ENCODE data around the gene MRPL36.

Gene MRPL36

DNA sequence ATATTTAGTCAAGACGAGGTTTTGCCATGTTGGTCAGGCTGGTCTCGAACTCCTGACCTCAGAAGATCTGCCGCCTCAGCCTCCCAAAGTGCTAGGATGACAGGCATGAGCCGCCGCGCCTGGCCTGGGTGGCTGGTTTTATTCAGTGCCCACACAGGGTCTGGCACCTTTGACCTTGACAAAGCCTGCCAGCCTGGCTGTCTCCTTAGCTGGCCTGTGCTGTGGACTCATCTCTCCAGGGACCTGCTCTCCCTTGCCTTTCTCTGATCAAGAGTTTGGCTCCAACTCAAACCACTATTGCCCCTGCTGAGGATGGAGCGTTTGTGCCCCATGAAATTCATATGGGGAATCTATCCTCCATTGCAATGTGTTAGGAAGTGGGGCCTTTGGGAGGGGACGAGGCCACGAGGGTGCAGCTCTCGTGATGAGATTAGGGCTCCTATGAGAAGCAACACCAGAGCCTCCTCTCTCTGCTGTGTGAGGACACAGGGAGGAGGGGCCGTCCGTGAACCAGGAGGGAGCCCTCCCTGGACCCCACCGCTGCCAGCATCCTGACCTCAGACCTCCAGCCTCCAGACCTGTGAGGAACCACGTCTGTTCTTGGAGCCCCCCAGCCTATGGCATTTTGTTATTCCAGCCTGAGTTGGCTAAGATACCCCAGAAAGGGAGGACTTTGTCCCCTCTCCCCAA is 45.0 kb downstream of the MRPL36 start:
- Histone ChIP-seq H3K9me3 (ENCODE audit: low read length) (no peaks in the 10 kb centered on the region), H3K4me1 (ENCODE audit: insufficient read depth, low read length) (no peaks in the 10 kb centered on the region), H3K9ac (ENCODE audit: low read length) (no peak overlapping the region), H3K4me3 (ENCODE audit: low read depth in 1 of 2, low read length in 2 of 2) (no peak overlapping the region), H3K36me3 (ENCODE audit: insufficient read depth, low read length) (no peaks in the 10 kb centered on the region), H3K27me3 (ENCODE audit: control insufficient read depth in 1 of 2, insufficient read depth in 2 of 2, low read length in 2 of 2) (no peaks in the 10 kb centered on the region), H3K27ac (ENCODE audit: low read depth, low read length) (no peak overlapping the region)

DNA sequence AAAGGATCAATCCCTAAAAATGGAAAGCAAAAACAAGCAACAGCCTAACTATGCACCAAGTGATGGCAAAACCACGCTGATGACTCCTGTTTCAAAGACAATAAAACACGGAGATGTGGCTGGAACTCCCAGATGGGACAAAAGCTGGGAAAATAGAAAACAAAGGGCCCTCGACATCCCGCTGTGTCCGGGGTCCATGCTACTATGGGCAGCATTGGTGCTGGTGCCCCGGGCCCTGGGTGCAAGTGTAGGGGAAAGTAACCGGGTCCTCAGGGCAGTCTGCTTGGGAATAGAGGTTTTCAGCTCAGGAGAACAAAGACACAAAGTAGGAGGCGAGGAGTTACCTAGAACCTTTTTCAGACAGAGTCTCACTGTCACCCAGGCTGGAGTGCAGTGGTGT is 46.1 kb downstream of the MRPL36 start:
- Histone ChIP-seq H3K4me3 (ENCODE audit: low read depth in 1 of 2, low read length in 2 of 2) (no peak overlapping the region), H3K27me3 (ENCODE audit: control insufficient read depth in 1 of 2, insufficient read depth in 2 of 2, low read length in 2 of 2) (no peaks in the 10 kb centered on the region), H3K9me3 (ENCODE audit: low read length) (no peaks in the 10 kb centered on the region), H3K4me1 (ENCODE audit: insufficient read depth, low read length) (no peaks in the 10 kb centered on the region), H3K36me3 (ENCODE audit: insufficient read depth, low read length) (no peaks in the 10 kb centered on the region), H3K27ac (ENCODE audit: low read depth, low read length) (no peak overlapping the region), H3K9ac (ENCODE audit: low read length) (no peak overlapping the region)

DNA sequence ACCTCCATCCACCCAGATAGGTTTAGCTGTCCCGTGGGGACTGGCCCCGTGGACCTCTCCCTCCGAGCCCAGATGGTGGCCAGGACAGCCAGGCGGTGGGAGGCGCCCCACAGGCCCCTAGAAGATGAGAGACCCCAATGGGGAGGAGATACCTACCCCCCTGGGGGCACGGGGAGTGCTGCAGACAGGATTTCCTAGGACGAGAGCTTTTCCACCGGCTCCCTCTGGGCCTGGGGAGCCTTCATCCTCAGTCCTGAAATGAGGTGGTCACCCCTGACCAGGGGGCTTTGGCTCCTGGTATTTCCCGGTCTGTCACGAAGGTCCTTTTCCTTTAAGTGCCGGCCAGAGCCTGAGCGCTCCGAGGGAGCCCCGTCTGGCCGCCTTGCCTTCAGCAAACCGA is 46.8 kb downstream of the MRPL36 start:
- Histone ChIP-seq H3K9ac (ENCODE audit: low read length) (no peak overlapping the region), H3K9me3 (ENCODE audit: low read length) (no peaks in the 10 kb centered on the region), H3K4me3 (ENCODE audit: low read depth in 1 of 2, low read length in 2 of 2) (no peak overlapping the region), H3K36me3 (ENCODE audit: insufficient read depth, low read length) (no peaks in the 10 kb centered on the region), H3K27ac (ENCODE audit: low read depth, low read length) (no peak overlapping the region), H3K27me3 (ENCODE audit: control insufficient read depth in 1 of 2, insufficient read depth in 2 of 2, low read length in 2 of 2) (no peaks in the 10 kb centered on the region), H3K4me1 (ENCODE audit: insufficient read depth, low read length) (no peaks in the 10 kb centered on the region)

DNA sequence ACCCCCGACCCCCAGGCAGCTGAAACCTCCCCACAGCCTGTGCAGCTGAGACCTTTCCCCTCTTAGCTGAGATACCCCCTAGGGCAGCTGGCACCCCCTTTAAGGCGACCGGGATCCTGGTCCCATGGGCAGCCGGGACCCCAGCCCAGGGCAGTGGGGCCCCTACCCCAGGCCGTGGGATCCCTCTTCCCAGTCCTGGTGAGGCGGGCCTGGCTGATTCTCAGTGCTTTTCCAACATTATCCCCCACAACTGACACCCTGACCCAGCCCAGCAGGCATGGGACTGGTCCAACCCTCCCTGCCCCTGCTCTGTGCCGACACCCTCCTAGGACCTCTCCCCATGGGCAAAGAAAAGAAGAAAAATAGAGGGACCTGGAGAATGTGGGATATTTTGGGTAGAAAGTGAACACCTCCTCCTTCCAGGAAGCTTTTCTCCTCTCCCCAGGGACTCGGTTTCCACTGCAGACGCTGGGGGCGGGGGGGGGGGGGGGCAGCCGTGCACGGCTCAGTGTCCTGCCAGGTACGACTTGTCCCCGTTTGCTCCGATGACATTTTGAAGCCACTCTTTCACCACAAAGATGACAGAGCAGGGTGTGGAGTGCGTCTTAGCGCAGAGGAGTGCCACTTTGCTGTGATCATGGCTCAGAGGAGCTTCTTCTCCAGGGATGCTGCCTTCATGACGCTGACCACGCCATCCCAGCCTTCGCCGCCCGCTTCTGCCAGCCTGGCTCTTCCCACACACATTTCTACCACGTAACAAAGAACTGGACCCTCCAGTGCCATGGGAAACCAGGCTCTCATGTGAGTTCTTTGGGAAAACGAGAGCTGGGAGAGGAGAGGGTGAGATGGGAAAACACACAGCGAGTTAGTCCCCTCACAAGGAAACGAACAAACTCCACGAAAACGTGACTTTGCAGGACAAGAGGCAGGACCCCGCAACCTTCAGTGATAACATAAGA is 47.5 kb downstream of the MRPL36 start:
- no peaks in the 10 kb centered on the region for H3K9me3 ChIP-seq (ENCODE audit: low read length)
- no peak overlapping the region for H3K4me3 ChIP-seq (ENCODE audit: low read depth in 1 of 2, low read length in 2 of 2)
- H3K9ac ChIP-seq (ENCODE audit: low read length), result no peak overlapping the region
- H3K27ac ChIP-seq (ENCODE audit: low read depth, low read length), result no peak overlapping the region
- H3K36me3 ChIP-seq (ENCODE audit: insufficient read depth, low read length), result no peaks in the 10 kb centered on the region
- H3K4me1 ChIP-seq (ENCODE audit: insufficient read depth, low read length), result no peaks in the 10 kb centered on the region
- no peaks in the 10 kb centered on the region for H3K27me3 ChIP-seq (ENCODE audit: control insufficient read depth in 1 of 2, insufficient read depth in 2 of 2, low read length in 2 of 2)

DNA sequence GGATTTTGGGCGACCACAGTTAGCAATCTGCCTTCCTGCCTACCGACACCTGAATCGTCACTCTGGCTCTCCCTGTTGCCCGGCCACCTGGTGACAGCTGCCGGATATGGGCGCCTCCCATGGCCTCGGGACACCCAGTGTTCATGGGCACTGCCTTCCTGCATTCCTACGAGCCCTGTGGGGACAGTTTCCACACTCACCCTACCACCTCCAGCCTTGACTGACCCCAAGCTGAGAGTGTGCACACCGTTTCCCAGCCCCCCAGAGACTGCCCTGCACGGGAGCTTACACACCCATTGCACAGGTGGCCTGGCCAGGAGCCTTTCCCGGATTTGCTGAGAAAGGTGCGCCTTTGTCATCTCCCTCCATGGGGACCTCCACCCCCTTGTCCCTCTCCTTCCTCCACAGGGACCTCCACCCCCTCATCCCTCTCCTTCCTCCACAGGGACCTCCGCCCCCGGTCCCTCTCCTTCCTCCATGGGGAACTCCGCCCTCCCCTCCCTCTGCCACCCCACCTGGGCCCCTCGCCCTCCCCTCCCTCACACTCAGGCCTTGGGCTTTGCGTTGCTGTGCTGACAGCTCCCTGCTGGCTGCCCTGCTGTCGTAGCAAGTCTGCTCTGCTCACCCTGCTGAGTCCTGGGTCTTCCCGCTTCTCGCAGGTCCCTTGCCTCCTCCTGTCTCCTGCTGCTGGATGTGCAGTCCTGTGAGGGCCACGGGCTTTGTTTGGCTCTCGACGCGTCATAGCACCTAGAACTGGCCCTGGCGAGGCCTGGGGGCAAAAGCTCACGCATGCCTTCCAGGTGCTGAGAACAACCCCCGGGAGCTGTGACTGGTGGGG is 48.4 kb downstream of the MRPL36 start:
- H3K9me3 ChIP-seq (ENCODE audit: low read length), result no peaks in the 10 kb centered on the region
- no peak overlapping the region for H3K9ac ChIP-seq (ENCODE audit: low read length)
- no peak overlapping the region for H3K27ac ChIP-seq (ENCODE audit: low read depth, low read length)
- H3K4me1 ChIP-seq (ENCODE audit: insufficient read depth, low read length), result no peaks in the 10 kb centered on the region
- H3K36me3 ChIP-seq (ENCODE audit: insufficient read depth, low read length), result no peaks in the 10 kb centered on the region
- no peak overlapping the region for H3K4me3 ChIP-seq (ENCODE audit: low read depth in 1 of 2, low read length in 2 of 2)
- no peaks in the 10 kb centered on the region for H3K27me3 ChIP-seq (ENCODE audit: control insufficient read depth in 1 of 2, insufficient read depth in 2 of 2, low read length in 2 of 2)

DNA sequence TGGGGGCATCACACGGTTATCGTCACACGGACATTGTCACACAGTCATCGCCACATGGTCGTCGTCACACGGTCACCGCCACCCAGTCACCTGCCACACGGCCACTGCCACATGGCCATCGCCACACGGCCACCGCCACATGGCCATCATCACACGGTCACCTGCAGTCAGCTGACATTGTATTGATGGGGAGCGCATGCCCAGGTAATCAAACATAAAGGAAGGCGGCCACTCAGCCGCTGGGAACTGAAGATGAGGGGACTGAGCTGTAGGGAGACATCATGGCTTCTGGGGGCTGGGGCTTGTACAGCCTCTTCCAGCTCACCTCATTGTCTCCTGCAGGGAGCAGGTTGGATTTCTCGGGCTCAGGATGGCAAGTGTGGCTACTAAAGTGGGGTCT is 49.2 kb downstream of the MRPL36 start:
- no peaks in the 10 kb centered on the region for H3K27me3 ChIP-seq (ENCODE audit: control insufficient read depth in 1 of 2, insufficient read depth in 2 of 2, low read length in 2 of 2)
- no peaks in the 10 kb centered on the region for H3K4me1 ChIP-seq (ENCODE audit: insufficient read depth, low read length)
- no peaks in the 10 kb centered on the region for H3K9me3 ChIP-seq (ENCODE audit: low read length)
- H3K27ac ChIP-seq (ENCODE audit: low read depth, low read length), result no peak overlapping the region
- no peaks in the 10 kb centered on the region for H3K36me3 ChIP-seq (ENCODE audit: insufficient read depth, low read length)
- no peak overlapping the region for H3K9ac ChIP-seq (ENCODE audit: low read length)
- H3K4me3 ChIP-seq (ENCODE audit: low read depth in 1 of 2, low read length in 2 of 2), result no peak overlapping the region

DNA sequence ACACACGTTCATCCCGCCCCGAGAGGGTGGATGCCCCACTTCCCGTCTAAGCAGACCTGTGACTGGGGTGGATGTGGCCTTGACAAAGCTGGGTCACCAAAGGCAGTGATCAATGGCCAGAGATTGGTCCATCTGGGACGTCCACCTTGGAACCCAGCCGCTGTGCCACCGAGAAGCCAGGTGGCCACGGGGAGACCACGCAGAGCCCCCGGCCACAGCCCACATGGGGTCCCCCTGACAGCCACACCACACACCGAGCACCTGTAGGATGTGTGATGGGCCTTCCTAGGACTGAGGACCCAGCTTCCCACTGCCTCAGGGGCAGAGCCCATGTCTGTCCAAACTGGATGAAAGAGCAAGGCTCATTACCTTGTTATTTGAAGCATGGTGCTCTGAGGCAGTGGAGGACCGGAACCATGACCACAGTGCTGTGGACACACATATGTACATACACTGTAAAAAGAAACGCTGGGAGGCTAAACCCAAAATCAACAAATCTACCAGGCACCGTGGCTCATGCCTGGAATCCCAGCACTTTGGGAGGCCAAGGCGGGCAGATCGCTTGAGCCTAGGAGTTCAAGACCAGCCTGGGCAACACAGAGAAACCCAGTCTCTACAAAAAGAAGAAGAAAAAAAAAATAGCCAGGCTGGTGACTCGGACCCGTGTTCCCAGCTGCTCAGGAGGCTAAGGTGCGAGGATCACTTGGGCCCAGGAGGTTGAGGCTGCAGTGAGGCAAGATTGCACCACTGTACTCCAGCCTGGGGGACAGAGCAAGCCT is 50.1 kb downstream of the MRPL36 start:
- Histone ChIP-seq H3K9me3 (ENCODE audit: low read length) (no peaks in the 10 kb centered on the region), H3K27ac (ENCODE audit: low read depth, low read length) (no peak overlapping the region), H3K27me3 (ENCODE audit: control insufficient read depth in 1 of 2, insufficient read depth in 2 of 2, low read length in 2 of 2) (no peaks in the 10 kb centered on the region)

DNA sequence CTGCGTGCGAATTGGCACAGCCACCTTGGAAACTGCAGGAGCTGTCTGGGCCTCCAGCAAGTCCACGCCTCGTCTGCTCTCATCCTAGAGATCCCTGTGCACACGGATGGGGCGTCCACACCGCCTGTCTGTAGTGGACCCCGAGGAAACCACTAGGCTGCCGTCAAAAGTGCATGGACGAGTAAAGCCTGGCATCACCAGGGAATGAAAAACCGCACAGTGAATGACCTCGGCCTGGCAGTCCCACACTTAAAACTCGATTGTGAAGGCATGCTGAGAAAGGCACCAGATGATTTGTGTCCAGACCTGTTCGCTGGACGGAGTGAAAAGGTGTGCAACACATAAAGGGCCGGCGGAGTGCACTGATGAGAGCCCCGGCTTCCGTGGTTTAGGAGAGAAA is 50.8 kb downstream of the MRPL36 start:
- H3K36me3 ChIP-seq (ENCODE audit: insufficient read depth, low read length), result no peaks in the 10 kb centered on the region
- H3K9me3 ChIP-seq (ENCODE audit: low read length), result no peaks in the 10 kb centered on the region
- H3K4me1 ChIP-seq (ENCODE audit: insufficient read depth, low read length), result no peaks in the 10 kb centered on the region
- no peak overlapping the region for H3K27ac ChIP-seq (ENCODE audit: low read depth, low read length)
- H3K27me3 ChIP-seq (ENCODE audit: control insufficient read depth in 1 of 2, insufficient read depth in 2 of 2, low read length in 2 of 2), result no peaks in the 10 kb centered on the region
- H3K4me3 ChIP-seq (ENCODE audit: low read depth in 1 of 2, low read length in 2 of 2), result no peak overlapping the region
- H3K9ac ChIP-seq (ENCODE audit: low read length), result no peak overlapping the region

More for the DNA sequence above, 50.1 kb downstream of the MRPL36 start:
- Histone ChIP-seq H3K4me1 (ENCODE audit: insufficient read depth, low read length) (no peaks in the 10 kb centered on the region), H3K36me3 (ENCODE audit: insufficient read depth, low read length) (no peaks in the 10 kb centered on the region), H3K4me3 (ENCODE audit: low read depth in 1 of 2, low read length in 2 of 2) (no peak overlapping the region), H3K9ac (ENCODE audit: low read length) (no peak overlapping the region)
